OCI-LY3 (cell line): ENCODE results near the gene RNF128.
"Not testable (repeated sequence)": the region's sequence is repeated elsewhere in the genome, so short reads cannot be mapped to it uniquely, and the experiment has no call there.

Experiments used
- CTCF ChIP-seq: fragments of 200-600, 300-600 bp; sonication (generic); IDR thresholded peaks from 2 replicates; pipeline ENCODE4 v1.5.1; 2014; ENCODE audit warnings: antibody characterized with exemption, low read length, low read depth
- EZH2phosphoT487 ChIP-seq: fragments of 200-600 bp; shearing (Covaris generic); IDR thresholded peaks from 2 replicates; pipeline ENCODE4 v1.6.1; 2018; ENCODE audit warnings: antibody characterized with exemption, mixed run types, low read depth

- not testable (repeated sequence) for TF ChIP-seq CTCF, EZH2phosphoT487
Observed at GRCh38 chrX:106814093-106814492, 87.6 kb downstream of the RNF128 start.
